GM10266 (cell line): ENCODE results near the gene CFAP157.

Experiments used
- DNase-seq: peaks from one replicate; pipeline ENCODE4 v3.0.0; 2012; ENCODE audit errors: extremely low spot score
- CTCF ChIP-seq: IDR thresholded peaks from 2 replicates; pipeline ENCODE4 v1.5.1; 2012; ENCODE audit warnings: mild to moderate bottlenecking, low read depth; ENCODE audit not compliant: control insufficient read depth, insufficient read depth; ENCODE audit errors: missing control alignments

Gene CFAP157

DNA sequence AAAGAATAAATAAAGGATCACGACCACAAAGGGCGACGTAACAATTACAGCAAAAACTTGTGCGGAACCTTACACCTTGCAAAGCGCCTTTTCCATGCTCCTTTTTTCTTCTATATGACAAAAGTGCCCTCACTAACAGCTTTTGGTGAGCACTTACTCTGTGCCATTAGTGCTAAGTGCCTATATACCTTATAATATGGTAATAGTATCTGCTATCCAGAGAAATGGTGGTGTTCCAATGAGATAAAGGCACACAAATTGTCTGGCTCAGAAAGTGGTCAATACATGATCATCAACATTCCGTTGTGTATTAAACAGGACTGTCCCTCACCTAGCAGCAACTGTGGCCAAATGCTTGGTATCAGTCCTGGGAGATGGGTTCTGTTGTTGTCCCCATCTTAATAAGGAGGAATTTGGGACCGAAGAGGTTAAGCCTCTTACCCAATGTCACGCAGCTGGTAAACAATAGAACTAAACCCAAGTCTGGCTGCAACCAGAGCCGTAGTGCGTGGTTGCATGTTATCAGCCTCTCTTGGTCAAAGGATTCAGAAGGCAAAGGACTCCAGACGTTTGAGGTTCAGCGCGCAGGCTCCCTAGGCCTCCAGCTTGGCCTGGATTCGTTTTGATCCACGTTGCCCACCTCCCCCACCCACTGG, 28.9 kb downstream of the CFAP157 start:
- TF ChIP-seq CTCF, result no peak
- no peak for DNase-seq

DNA sequence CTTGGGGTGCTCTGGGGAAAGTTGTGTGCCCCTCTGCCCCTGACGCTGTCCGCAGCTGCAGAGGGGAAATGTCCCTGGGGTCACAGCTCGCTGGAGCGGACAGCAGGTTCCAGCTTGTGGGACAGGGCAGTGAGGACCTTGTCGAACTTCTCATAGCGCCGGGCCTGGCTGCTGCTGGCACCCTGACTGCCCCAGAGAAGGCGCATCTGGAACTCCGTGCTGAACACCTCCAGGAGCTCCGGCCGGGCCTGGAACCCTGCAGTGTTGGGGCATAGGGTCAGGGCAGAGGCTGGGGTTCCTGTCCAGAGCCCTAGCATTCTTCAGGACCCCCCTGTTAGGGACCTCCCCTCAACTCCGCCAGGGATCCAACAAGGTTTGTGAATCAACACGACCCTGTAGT, 31.9 kb downstream of the CFAP157 start:
- DNase-seq, result no peak
- TF ChIP-seq CTCF, result no peak

DNA sequence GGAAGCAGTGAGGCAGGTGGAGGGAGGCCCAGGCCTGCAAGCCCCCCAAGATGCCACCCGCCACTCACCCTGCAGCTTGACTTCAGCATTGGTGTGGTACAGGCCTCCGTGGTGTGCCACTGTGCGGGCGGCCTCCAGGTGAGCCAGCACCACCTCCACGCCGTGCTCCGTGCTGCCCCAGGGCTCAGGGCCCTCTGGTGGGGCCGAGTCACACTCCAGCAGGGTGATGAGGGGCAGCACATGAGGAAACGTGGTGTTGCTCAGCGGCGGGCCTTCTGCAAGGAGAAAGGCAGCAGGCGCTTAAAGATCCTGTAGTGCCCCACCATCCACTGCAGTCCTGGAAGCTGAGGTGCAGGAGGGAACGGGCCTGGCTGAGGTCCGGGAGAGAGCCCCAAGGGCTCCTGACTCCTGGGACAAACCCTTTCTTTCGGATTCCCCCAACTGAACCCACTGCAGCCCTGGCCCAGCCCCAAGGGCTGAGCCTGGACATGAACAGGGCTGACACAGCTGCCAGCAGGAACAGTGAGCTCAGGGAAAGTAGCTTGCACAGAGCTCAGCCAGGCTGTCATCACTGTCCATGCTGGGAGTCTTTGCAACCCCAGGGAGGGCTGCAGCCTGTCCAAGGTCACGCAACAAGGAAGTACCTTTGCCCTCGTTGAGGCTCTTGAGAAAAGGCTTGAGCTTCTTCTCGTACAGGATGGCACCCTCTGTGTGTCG, 33.0 kb downstream of the CFAP157 start:
- DNase-seq, result no peak
- no peak for TF ChIP-seq CTCF

DNA sequence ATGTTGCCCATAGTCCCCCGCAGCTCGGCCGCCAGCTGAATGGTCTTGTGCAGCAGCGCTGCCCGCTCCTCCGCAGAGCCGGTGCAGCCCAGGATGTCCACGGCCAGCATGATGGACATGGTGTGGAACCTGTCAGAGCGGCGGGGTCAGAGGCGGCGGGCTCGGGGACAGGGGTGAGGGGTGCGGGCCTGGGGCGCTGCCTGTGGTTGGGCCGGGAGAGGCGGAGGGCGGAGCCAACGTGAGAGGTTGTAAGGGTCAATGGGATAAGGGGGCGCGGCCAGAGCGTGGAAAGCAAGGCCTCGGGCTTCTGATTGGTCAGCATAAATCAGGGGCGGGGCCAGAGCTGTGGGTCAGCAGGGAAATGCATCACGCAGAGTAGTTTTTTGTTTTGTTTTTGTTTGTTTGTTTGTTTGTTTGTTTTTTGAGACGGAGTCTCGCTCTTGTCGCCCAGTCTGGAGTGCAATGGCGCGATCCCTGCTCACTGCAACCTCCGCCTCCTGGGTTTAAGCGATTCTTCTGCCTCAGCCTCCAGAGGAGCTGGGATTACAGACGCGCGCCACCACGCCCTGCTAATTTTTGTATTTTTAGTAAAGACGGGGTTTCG, 35.1 kb downstream of the CFAP157 start:
- no peak for DNase-seq
- no peak for TF ChIP-seq CTCF

GRCh38 chr9:127742435-127743088, 35.8 kb downstream of the CFAP157 start:
- DNase-seq, result no peak
- TF ChIP-seq CTCF, result no peak

DNA sequence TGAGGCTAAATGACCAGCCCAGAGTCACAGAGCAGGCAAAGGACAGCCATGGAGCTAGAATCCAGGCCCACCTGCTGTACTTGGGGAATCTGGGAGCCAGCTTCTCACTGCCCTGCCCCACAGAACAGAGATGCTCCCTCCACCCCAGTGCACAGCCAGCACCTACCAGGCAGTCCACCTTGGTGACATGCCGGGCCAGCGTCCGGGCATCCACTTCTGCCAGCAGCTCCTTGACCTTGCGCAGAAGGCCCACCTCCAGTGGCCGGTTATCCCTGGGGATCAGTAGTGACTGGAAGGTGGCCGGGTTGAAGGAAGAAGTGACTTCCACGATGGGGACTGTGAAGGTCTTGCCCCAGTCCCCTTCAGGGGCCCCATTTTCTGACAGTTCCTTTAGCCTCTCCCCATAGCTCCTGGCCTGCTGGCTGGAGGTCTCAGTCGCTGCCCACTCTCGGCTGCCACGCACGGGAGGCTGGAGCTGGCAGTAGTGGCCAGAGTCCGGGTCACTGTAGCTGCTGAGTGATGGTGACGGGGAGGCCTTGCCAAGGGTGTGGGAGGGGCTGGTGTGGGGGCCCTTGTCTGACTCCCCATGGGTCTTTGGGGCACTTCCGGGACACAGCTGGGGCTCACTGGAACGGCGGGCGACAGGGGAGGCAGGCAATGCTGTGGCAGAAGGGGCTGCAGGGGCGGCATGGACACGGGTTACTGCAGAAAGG, 37.8 kb downstream of the CFAP157 start:
- no peak for DNase-seq
- no peak for TF ChIP-seq CTCF
